ENCODE results near the gene LEF1.

DNA sequence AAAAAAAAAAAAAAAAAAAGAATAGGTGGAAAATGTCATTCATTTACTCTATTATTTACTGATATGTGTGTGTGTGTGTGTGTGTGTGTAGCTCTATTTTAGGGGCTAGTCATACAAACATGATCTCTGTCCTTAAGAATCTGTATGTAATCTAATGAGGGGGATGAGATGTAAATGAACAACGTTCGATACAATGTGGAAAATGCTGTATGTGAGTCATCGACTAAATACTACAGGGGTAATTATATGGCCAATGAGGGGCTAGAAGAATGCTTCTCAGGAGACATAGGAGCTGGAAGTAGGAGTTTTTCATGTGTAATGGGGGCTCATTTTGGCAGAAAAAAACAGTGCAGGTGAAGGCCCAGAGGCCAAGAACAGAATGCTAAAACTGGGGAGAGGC is 41.9 kb downstream of the LEF1 start:
- TF ChIP-seq, protein P1, sequence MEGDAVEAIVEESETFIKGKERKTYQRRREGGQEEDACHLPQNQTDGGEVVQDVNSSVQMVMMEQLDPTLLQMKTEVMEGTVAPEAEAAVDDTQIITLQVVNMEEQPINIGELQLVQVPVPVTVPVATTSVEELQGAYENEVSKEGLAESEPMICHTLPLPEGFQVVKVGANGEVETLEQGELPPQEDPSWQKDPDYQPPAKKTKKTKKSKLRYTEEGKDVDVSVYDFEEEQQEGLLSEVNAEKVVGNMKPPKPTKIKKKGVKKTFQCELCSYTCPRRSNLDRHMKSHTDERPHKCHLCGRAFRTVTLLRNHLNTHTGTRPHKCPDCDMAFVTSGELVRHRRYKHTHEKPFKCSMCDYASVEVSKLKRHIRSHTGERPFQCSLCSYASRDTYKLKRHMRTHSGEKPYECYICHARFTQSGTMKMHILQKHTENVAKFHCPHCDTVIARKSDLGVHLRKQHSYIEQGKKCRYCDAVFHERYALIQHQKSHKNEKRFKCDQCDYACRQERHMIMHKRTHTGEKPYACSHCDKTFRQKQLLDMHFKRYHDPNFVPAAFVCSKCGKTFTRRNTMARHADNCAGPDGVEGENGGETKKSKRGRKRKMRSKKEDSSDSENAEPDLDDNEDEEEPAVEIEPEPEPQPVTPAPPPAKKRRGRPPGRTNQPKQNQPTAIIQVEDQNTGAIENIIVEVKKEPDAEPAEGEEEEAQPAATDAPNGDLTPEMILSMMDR (conservative IDR thresholded peaks at IDR 0.05; ENCODE audit: low read depth in 2 of 2): no peak
- TF ChIP-seq EZH2phosphoT487 (IDR thresholded peaks at IDR 0.05; ENCODE audit: unreplicated experiment) (no peak), EZH2 (IDR thresholded peaks at IDR 0.05; ENCODE audit: low read depth, unreplicated experiment) (no peak), POLR2AphosphoS5 (IDR thresholded peaks at IDR 0.05; ENCODE audit: low read depth) (no peak), ZNF114 (CRISPR knock-in tag; IDR thresholded peaks at IDR 0.05) (no peak), STAT1 (IDR thresholded peaks at IDR 0.05; ENCODE audit: unreplicated experiment) (no peak), CREB1 (CRISPR knock-in tag; IDR thresholded peaks at IDR 0.05; ENCODE audit: low read depth) (no peak)
- TF ChIP-seq, protein P2, sequence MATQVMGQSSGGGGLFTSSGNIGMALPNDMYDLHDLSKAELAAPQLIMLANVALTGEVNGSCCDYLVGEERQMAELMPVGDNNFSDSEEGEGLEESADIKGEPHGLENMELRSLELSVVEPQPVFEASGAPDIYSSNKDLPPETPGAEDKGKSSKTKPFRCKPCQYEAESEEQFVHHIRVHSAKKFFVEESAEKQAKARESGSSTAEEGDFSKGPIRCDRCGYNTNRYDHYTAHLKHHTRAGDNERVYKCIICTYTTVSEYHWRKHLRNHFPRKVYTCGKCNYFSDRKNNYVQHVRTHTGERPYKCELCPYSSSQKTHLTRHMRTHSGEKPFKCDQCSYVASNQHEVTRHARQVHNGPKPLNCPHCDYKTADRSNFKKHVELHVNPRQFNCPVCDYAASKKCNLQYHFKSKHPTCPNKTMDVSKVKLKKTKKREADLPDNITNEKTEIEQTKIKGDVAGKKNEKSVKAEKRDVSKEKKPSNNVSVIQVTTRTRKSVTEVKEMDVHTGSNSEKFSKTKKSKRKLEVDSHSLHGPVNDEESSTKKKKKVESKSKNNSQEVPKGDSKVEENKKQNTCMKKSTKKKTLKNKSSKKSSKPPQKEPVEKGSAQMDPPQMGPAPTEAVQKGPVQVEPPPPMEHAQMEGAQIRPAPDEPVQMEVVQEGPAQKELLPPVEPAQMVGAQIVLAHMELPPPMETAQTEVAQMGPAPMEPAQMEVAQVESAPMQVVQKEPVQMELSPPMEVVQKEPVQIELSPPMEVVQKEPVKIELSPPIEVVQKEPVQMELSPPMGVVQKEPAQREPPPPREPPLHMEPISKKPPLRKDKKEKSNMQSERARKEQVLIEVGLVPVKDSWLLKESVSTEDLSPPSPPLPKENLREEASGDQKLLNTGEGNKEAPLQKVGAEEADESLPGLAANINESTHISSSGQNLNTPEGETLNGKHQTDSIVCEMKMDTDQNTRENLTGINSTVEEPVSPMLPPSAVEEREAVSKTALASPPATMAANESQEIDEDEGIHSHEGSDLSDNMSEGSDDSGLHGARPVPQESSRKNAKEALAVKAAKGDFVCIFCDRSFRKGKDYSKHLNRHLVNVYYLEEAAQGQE (IDR thresholded peaks at IDR 0.05; ENCODE audit: unreplicated experiment): no peak
- TF ChIP-seq, protein P3, sequence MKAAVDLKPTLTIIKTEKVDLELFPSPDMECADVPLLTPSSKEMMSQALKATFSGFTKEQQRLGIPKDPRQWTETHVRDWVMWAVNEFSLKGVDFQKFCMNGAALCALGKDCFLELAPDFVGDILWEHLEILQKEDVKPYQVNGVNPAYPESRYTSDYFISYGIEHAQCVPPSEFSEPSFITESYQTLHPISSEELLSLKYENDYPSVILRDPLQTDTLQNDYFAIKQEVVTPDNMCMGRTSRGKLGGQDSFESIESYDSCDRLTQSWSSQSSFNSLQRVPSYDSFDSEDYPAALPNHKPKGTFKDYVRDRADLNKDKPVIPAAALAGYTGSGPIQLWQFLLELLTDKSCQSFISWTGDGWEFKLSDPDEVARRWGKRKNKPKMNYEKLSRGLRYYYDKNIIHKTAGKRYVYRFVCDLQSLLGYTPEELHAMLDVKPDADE (IDR thresholded peaks at IDR 0.05): no peak

Measured in GM23338 (cell line).